DMS 273 (cell line): ENCODE results near the gene GOLPH3L.
"Not testable (repeated sequence)": the region's sequence is repeated elsewhere in the genome, so short reads cannot be mapped to it uniquely, and the experiment has no call there.

Experiments used
- DNase-seq: peaks from one replicate; lab custom pipeline; 2025; ENCODE audit not compliant: unreplicated experiment; lab: John Stamatoyannopoulos, UW

The GOLPH3L gene

GRCh38 chr1:150696995-150697927, at the start of gene GOLPH3L:
Gene GOLPH3L, minus strand, starts transcription at chr1:150697154. Its CDS starts 2,316 bp downstream, at chr1:150694838.
- peak; percentile 100 for DNase-seq

- DNase-seq: no peak
Observed at GRCh38 chr1:150730130-150730721, 33.3 kb upstream of the GOLPH3L start.

- DNase-seq: no peak
Observed at GRCh38 chr1:150724336-150724735, 27.4 kb upstream of the GOLPH3L start.

GRCh38 chr1:150720703-150721102, 23.7 kb upstream of the GOLPH3L start, which contains the start of gene HORMAD1:
Gene HORMAD1, minus strand, starts transcription at chr1:150720895. Its CDS starts 1,390 bp downstream, at chr1:150719505.
- DNase-seq: no peak

GRCh38 chr1:150720098-150720497, 23.1 kb upstream of the GOLPH3L start:
- DNase-seq: no peak

GRCh38 chr1:150718225-150718891, 21.4 kb upstream of the GOLPH3L start:
- DNase-seq: no peak

GRCh38 chr1:150709031-150709430, 12.1 kb upstream of the GOLPH3L start:
- DNase-seq: not testable (repeated sequence)

- DNase-seq: no peak
Observed at GRCh38 chr1:150708595-150708994, 11.6 kb upstream of the GOLPH3L start.

GRCh38 chr1:150706091-150706490, 9.1 kb upstream of the GOLPH3L start:
- DNase-seq: no peak

- DNase-seq: no peak
Observed at GRCh38 chr1:150703427-150703826, 6.5 kb upstream of the GOLPH3L start.

GRCh38 chr1:150696590-150696989, 364 bp downstream of the GOLPH3L start:
- peak; percentile 94 for DNase-seq

- peak; percentile 87 for DNase-seq
Observed at GRCh38 chr1:150696162-150696561, 792 bp downstream of the GOLPH3L start.

GRCh38 chr1:150695561-150695960, 1.4 kb downstream of the GOLPH3L start:
- no peak for DNase-seq

- no peak for DNase-seq
Observed at GRCh38 chr1:150692720-150693119, 4.2 kb downstream of the GOLPH3L start.

- no peak for DNase-seq
Observed at GRCh38 chr1:150688763-150689162, 8.2 kb downstream of the GOLPH3L start.

GRCh38 chr1:150686275-150686674, 10.7 kb downstream of the GOLPH3L start:
- DNase-seq: no peak

GRCh38 chr1:150683914-150684313, 13.0 kb downstream of the GOLPH3L start:
- DNase-seq: no peak

GRCh38 chr1:150678988-150679387, 18.0 kb downstream of the GOLPH3L start:
- no peak for DNase-seq

- no peak for DNase-seq
Observed at GRCh38 chr1:150674881-150675280, 22.1 kb downstream of the GOLPH3L start.

GRCh38 chr1:150663321-150663720, 33.6 kb downstream of the GOLPH3L start:
- no peak for DNase-seq

- DNase-seq: no peak
Observed at GRCh38 chr1:150662811-150663210, 34.1 kb downstream of the GOLPH3L start.

- DNase-seq: no peak
Observed at GRCh38 chr1:150661156-150661555, 35.8 kb downstream of the GOLPH3L start.
